K562 (cell line): ENCODE results near the gene ZNF124. TPM values are rescaled to one million over a fixed set of nuclear protein-coding genes. Genes with fewer than 3 reads are reported as not detected.

Experiments used
- ESRRA ChIP-seq: fragments of 450-650 bp; IDR thresholded peaks from 2 replicates; pipeline ENCODE4 v1.6.1; 2014; ENCODE audit warnings: low read depth, mild to moderate bottlenecking, moderate library complexity, borderline replicate concordance
- KLF16 ChIP-seq: IDR thresholded peaks from 2 replicates; pipeline ENCODE4 v1.6.1; 2016; ENCODE audit warnings: antibody characterized with exemption
- NR1H2 ChIP-seq: sonication (generic); formaldehyde crosslinking; IDR thresholded peaks from 2 replicates; pipeline ENCODE4 v1.4.0; 2020; ENCODE audit warnings: mild to moderate bottlenecking, missing genetic modification reagents
- NR4A1 ChIP-seq, 2 experiments: fragments of 250-450 bp in 1 of 2; fragments of 450-650 bp in 1 of 2; sonication (Bioruptor Pico) in 1 of 2; IDR thresholded peaks; 2 replicates each; pipeline versions ENCODE4 v1.4.0 to v1.6.1; 2016 to 2020; ENCODE audit warnings: mild to moderate bottlenecking in 2 of 2, missing compliant biosample characterization in 1 of 2, missing genetic modification characterization in 1 of 2, moderate library complexity in 1 of 2
- RBM15 ChIP-seq: fragments of 200-400 bp; formaldehyde crosslinking; IDR thresholded peaks from 2 replicates; pipeline ENCODE4 v1.6.1; 2018; ENCODE audit warnings: mild to moderate bottlenecking, low read length, moderate library complexity; ENCODE audit not compliant: insufficient read depth
- REST ChIP-seq, 2 experiments: fragments of 450-650 bp; formaldehyde crosslinking in 1 of 2; IDR thresholded peaks; 2 replicates each; pipeline versions ENCODE4 v1.4.0 to v1.6.1; 2014 to 2020; ENCODE audit warnings: mild to moderate bottlenecking in 2 of 2, borderline replicate concordance in 1 of 2, low read depth in 1 of 2
- SMARCB1 ChIP-seq: IDR thresholded peaks from 2 replicates; pipeline ENCODE4 v1.6.1; 2011; ENCODE audit warnings: improper control_type of control experiment, low read depth; ENCODE audit not compliant: insufficient read length
- TCF7L2 ChIP-seq: fragments of 150-350 bp; IDR thresholded peaks from 2 replicates; pipeline ENCODE4 v1.6.1; 2016; ENCODE audit warnings: low read depth, mild to moderate bottlenecking, low read length, moderate library complexity
- USF1 ChIP-seq: sonication (generic); formaldehyde crosslinking; IDR thresholded peaks from 2 replicates; pipeline ENCODE4 v1.9.0; 2022; ENCODE audit warnings: mild to moderate bottlenecking, missing genetic modification reagents
- ZNF586 ChIP-seq: fragments of 450-650 bp; formaldehyde crosslinking; conservative IDR thresholded peaks from 2 replicates; pipeline ENCODE4 v1.4.0; 2020; ENCODE audit warnings: mild to moderate bottlenecking, moderate library complexity
- polyA plus RNA-seq, 8 experiments: library from polyadenylated mRNA; depleted of rRNA in 4 of 8; stranded (reverse) in 5 of 8; unstranded in 3 of 8; fragments of >200 nt; fragmentation: Nextera tagmentation in 2 of 8; fragmentation: Illumina TruSeq in 1 of 8; extraction: Ambion mirVana in 2 of 8; extraction: Trizol in 1 of 8; gene quantifications; 2 replicates each; pipeline versions ENCODE4 v1.2.1 to v1.2.3, GENCODE V29; 2011 to 2014; ENCODE audit warnings: inconsistent platforms in 1 of 8, missing spikeins in 1 of 8
- total RNA-seq, 7 experiments: library from RNA; depleted of rRNA in 6 of 7; stranded (reverse); fragments of >200 nt in 6 of 7; fragmentation: Illumina TruSeq in 2 of 7; extraction: Trizol in 2 of 7; gene quantifications; 2 replicates each; pipeline versions ENCODE4 v1.2.1 to v1.2.3, GENCODE V29; 2011 to 2021; ENCODE audit warnings: low replicate concordance in 1 of 7
- TF ChIP-seq, protein P1 (sequence below): sonication (generic); formaldehyde crosslinking; IDR thresholded peaks from 2 replicates; pipeline ENCODE4 v1.8.1; 2023; ENCODE audit warnings: mild to moderate bottlenecking, missing genetic modification reagents
- TF ChIP-seq, protein P2 (sequence below): fragments of 250-450 bp; sonication (Bioruptor Pico); IDR thresholded peaks from 2 replicates; pipeline ENCODE4 v1.4.0; 2020; ENCODE audit warnings: mild to moderate bottlenecking, moderate library complexity, borderline replicate concordance

The ZNF124 gene
- total and polyA plus RNA-seq, 9 of the 15 experiments (the other 6 are each of a cell fraction or from before 2014, with no cell fraction given), result 7.6 to 71.5 (median 20.2) TPM

DNA sequence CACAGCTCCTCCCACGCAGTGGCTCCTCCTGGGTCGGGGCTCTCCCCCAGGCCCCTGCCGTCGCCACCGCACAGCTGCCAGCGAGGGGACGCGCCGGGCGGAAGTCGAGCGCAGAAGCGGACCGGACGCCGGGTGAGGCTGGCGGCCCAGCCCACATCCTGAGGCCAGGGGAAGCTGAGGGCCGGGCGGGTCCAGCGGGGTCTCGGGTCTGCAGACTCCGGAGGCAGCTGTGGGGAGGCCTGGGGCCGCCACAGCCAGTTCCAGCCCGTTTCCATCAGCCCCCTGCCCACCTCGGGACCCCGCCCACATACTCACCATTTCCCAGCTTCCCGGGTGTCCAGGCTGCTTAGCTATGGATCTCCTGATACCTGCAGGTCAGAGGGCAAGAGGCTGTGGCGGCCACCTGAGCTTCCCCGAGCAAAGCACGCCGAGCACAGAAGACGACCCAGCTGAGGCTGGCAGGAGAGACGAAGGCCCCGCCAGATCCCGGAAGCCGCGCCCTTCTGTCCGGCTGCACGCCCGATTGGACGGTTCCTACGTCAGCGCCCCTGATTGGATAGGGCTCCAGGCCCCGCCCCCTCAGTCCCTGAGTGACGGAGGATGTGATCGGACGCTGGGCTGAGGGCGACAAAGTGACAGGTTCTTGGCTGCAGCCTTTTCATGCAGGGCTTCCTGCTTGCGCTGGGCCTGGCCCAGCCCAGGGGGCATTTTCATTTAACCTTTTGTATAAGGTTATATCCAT, 38.7 kb upstream of the ZNF124 start (continued):
- TF ChIP-seq REST (IDR thresholded peaks at IDR 0.05; ENCODE audit: borderline replicate concordance) (no peak), REST (CRISPR knock-in tag; IDR thresholded peaks at IDR 0.05; ENCODE audit: low read depth) (peak; percentile 79), ESRRA (0 out of 2 replicates have a peak, but pooled peaks have one; percentile 35), ZNF586 (CRISPR knock-in tag) (no peak), TCF7L2 (no peak), KLF16 (no peak), NR4A1 (CRISPR knock-in tag; IDR thresholded peaks at IDR 0.05) (peak; percentile 82; the same call in 1 of the 2 replicates), NR4A1 (tag; IDR thresholded peaks at IDR 0.05) (no peak; the same call in 1 of the 2 replicates), SMARCB1 (no peak), RBM15 (no peak), NR1H2 (CRISPR knock-in tag) (no peak), USF1 (CRISPR knock-in tag) (no peak)
- TF ChIP-seq, protein P1, sequence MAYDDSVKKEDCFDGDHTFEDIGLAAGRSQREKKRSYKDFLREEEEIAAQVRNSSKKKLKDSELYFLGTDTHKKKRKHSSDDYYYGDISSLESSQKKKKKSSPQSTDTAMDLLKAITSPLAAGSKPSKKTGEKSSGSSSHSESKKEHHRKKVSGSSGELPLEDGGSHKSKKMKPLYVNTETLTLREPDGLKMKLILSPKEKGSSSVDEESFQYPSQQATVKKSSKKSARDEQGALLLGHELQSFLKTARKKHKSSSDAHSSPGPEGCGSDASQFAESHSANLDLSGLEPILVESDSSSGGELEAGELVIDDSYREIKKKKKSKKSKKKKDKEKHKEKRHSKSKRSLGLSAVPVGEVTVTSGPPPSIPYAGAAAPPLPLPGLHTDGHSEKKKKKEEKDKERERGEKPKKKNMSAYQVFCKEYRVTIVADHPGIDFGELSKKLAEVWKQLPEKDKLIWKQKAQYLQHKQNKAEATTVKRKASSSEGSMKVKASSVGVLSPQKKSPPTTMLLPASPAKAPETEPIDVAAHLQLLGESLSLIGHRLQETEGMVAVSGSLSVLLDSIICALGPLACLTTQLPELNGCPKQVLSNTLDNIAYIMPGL (CRISPR knock-in tag), result no peak
- TF ChIP-seq, protein P2, sequence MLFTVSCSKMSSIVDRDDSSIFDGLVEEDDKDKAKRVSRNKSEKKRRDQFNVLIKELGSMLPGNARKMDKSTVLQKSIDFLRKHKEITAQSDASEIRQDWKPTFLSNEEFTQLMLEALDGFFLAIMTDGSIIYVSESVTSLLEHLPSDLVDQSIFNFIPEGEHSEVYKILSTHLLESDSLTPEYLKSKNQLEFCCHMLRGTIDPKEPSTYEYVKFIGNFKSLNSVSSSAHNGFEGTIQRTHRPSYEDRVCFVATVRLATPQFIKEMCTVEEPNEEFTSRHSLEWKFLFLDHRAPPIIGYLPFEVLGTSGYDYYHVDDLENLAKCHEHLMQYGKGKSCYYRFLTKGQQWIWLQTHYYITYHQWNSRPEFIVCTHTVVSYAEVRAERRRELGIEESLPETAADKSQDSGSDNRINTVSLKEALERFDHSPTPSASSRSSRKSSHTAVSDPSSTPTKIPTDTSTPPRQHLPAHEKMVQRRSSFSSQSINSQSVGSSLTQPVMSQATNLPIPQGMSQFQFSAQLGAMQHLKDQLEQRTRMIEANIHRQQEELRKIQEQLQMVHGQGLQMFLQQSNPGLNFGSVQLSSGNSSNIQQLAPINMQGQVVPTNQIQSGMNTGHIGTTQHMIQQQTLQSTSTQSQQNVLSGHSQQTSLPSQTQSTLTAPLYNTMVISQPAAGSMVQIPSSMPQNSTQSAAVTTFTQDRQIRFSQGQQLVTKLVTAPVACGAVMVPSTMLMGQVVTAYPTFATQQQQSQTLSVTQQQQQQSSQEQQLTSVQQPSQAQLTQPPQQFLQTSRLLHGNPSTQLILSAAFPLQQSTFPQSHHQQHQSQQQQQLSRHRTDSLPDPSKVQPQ (CRISPR knock-in tag), result no peak
